HG02642 (cell line): Measurements from ENCODE around the gene MINDY4.

Experiments used
- ATAC-seq: cut with Tn5 transposase; IDR thresholded peaks from one replicate; pipeline ENCODE4 v1.9.1; 2021; ENCODE audit warnings: mild to moderate bottlenecking; ENCODE audit not compliant: unreplicated experiment, poor library complexity

MINDY4 gene

GRCh38 chr7:30936650-30937245, 165.5 kb downstream of the MINDY4 start:
- ATAC-seq, result no peak

DNA sequence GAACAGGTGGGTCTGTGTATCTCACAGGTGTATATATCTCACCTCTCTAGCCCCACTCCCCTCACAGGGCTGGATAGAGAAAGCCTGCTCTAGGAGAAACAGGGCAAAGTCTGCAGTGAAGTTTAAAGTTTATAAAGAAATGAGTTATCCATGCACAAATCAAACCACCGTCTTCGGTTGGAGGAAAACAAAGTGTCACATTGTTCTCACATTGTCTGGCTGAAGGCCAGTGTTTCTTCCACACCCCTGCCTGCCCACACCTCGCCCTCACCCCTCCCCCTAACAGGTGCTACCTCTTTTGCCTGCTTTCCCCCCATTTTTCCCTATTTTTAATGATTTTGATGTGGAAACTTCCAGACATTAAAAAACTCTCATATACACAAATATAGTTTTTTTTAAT, 166.2 kb downstream of the MINDY4 start:
- ATAC-seq, result no peak

DNA sequence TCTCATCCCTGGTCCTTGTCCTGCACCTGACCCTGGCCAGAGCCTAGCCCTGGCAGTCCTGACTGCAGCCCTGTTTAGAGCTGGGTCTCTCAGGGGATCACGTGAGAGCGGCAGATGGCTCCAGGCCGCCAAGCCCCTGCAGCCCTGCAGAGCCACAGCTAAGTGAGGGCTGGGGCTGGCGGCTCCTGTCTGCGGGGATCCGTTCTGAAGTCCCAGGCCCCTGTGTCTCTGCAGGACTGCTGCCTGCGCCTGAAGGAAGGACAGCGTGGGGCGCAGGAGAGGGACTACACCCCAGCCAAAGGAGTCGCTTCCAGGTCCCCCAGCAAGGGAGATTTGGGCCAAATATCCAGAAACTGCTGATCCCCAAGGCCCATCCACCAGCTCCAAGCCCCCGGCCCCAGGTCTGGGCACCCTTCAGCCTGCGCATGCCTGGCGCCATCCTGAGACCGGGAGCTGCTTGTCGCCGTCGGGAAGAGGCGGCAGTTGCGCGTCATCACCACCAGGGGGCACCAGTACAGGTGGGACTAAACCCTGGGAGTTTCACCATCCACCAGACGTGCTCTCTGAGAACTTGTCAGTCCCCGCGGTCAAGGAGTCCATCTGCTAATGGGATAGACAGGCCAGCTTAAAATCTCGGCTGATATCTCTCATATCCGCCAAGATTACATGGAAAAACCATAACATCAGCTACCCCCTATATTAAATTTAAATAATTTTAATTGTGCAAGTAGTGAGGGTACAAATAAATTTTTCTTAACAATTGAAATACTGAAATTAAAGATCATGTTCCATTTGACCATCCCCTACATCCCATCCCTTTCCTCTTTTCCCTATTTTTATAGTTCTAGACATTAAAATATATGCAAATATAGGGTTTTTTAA, 167.5 kb downstream of the MINDY4 start:
- ATAC-seq, result peak; percentile 82

GRCh38 chr7:30941582-30942323, 170.5 kb downstream of the MINDY4 start:
- ATAC-seq, result no peak
